IPS-20b (cell line): ENCODE measurements around the gene FARS2.

ENCODE experiments used
- H3K27ac ChIP-seq: one replicate; pipeline ENCODE4 v1.5.1; 2013; ENCODE audit warnings: low read length
- H3K27me3 ChIP-seq: 2 replicates; pipeline ENCODE4 v1.6.1; 2013; ENCODE audit warnings: mild to moderate bottlenecking, low read length, inconsistent platforms; ENCODE audit not compliant: insufficient read depth
- H3K36me3 ChIP-seq: 2 replicates; pipeline ENCODE4 v1.6.1; 2013; ENCODE audit warnings: low read depth, mild to moderate bottlenecking, inconsistent platforms, low read length, moderate library complexity; ENCODE audit not compliant: insufficient read depth
- H3K4me1 ChIP-seq: 2 replicates; pipeline ENCODE4 v1.6.1; 2013; ENCODE audit warnings: mild to moderate bottlenecking, control low read depth, inconsistent platforms, low read length, moderate library complexity; ENCODE audit not compliant: insufficient read depth
- H3K4me3 ChIP-seq: 2 replicates; pipeline ENCODE4 v1.5.1; 2013; ENCODE audit warnings: mild to moderate bottlenecking, low read length, inconsistent platforms
- H3K9ac ChIP-seq: 2 replicates; pipeline ENCODE4 v1.6.1; 2013; ENCODE audit warnings: low read depth, mild to moderate bottlenecking, inconsistent platforms, low read length, moderate library complexity
- H3K9me3 ChIP-seq: 2 replicates; pipeline ENCODE4 v1.6.1; 2013; ENCODE audit warnings: mild to moderate bottlenecking, low read depth, low read length, inconsistent platforms; ENCODE audit not compliant: insufficient read depth

FARS2 gene

GRCh38 chr6:5481033-5481432, 219.7 kb downstream of the FARS2 start:
- no peaks in the 10 kb centered on the region for H3K27me3 ChIP-seq
- H3K4me3 ChIP-seq, result no peak overlapping the region
- 0 out of 2 replicates have a peak, but pooled peaks cover 5% of the 10 kb centered on the region for H3K4me1 ChIP-seq
- no peak overlapping the region for H3K9ac ChIP-seq
- H3K27ac ChIP-seq, result no peak overlapping the region
- no peaks in the 10 kb centered on the region for H3K9me3 ChIP-seq
- no peaks in the 10 kb centered on the region for H3K36me3 ChIP-seq

GRCh38 chr6:5481750-5482149, 220.4 kb downstream of the FARS2 start:
- Histone ChIP-seq H3K36me3 (no peaks in the 10 kb centered on the region), H3K27ac (no peak overlapping the region), H3K9ac (no peak overlapping the region), H3K9me3 (no peaks in the 10 kb centered on the region), H3K4me3 (no peak overlapping the region), H3K4me1 (0 out of 2 replicates have a peak, but pooled peaks cover 5% of the 10 kb centered on the region), H3K27me3 (no peaks in the 10 kb centered on the region)

GRCh38 chr6:5482619-5483018, 221.3 kb downstream of the FARS2 start:
- Histone ChIP-seq H3K27ac (no peak overlapping the region), H3K4me3 (no peak overlapping the region), H3K4me1 (0 out of 2 replicates have a peak, but pooled peaks cover 5% of the 10 kb centered on the region), H3K9me3 (no peaks in the 10 kb centered on the region), H3K36me3 (no peaks in the 10 kb centered on the region), H3K9ac (no peak overlapping the region), H3K27me3 (no peaks in the 10 kb centered on the region)

GRCh38 chr6:5484692-5485091, 223.4 kb downstream of the FARS2 start:
- Histone ChIP-seq H3K9ac (no peak overlapping the region), H3K9me3 (no peaks in the 10 kb centered on the region), H3K4me3 (no peak overlapping the region), H3K27me3 (no peaks in the 10 kb centered on the region), H3K36me3 (no peaks in the 10 kb centered on the region), H3K4me1 (0 out of 2 replicates have a peak, but pooled peaks cover 5% of the 10 kb centered on the region), H3K27ac (no peak overlapping the region)

- H3K4me3 ChIP-seq, result no peak overlapping the region
- no peaks in the 10 kb centered on the region for H3K36me3 ChIP-seq
- H3K27me3 ChIP-seq, result no peaks in the 10 kb centered on the region
- H3K27ac ChIP-seq, result no peak overlapping the region
- no peaks in the 10 kb centered on the region for H3K4me1 ChIP-seq
- H3K9me3 ChIP-seq, result no peaks in the 10 kb centered on the region
- H3K9ac ChIP-seq, result no peak overlapping the region
Observed at GRCh38 chr6:5486214-5486613, 224.9 kb downstream of the FARS2 start.

- Histone ChIP-seq H3K4me3 (no peak overlapping the region), H3K36me3 (no peaks in the 10 kb centered on the region), H3K9me3 (no peaks in the 10 kb centered on the region), H3K9ac (no peak overlapping the region), H3K4me1 (no peaks in the 10 kb centered on the region), H3K27ac (no peak overlapping the region), H3K27me3 (no peaks in the 10 kb centered on the region)
Observed at GRCh38 chr6:5490501-5491069, 229.3 kb downstream of the FARS2 start.

GRCh38 chr6:5492356-5492755, 231.0 kb downstream of the FARS2 start:
- no peaks in the 10 kb centered on the region for H3K4me1 ChIP-seq
- H3K27me3 ChIP-seq, result no peaks in the 10 kb centered on the region
- H3K9ac ChIP-seq, result no peak overlapping the region
- no peaks in the 10 kb centered on the region for H3K9me3 ChIP-seq
- no peak overlapping the region for H3K27ac ChIP-seq
- H3K4me3 ChIP-seq, result no peak overlapping the region
- no peaks in the 10 kb centered on the region for H3K36me3 ChIP-seq

GRCh38 chr6:5493806-5494205, 232.5 kb downstream of the FARS2 start:
- Histone ChIP-seq H3K27me3 (no peaks in the 10 kb centered on the region), H3K36me3 (no peaks in the 10 kb centered on the region), H3K9me3 (no peaks in the 10 kb centered on the region), H3K4me1 (no peaks in the 10 kb centered on the region), H3K9ac (no peak overlapping the region), H3K4me3 (no peak overlapping the region), H3K27ac (no peak overlapping the region)

GRCh38 chr6:5497896-5498578, 236.7 kb downstream of the FARS2 start:
- Histone ChIP-seq H3K27ac (no peak overlapping the region), H3K9ac (no peak overlapping the region), H3K4me1 (peaks cover 6% of the 10 kb centered on the region; the same call in 1 of the 2 replicates), H3K9me3 (no peaks in the 10 kb centered on the region), H3K27me3 (no peaks in the 10 kb centered on the region), H3K4me3 (no peak overlapping the region), H3K36me3 (no peaks in the 10 kb centered on the region)

- Histone ChIP-seq H3K9me3 (no peaks in the 10 kb centered on the region), H3K9ac (no peak overlapping the region), H3K4me3 (no peak overlapping the region), H3K27ac (no peak overlapping the region), H3K4me1 (peaks cover 6% of the 10 kb centered on the region; the same call in 1 of the 2 replicates), H3K27me3 (no peaks in the 10 kb centered on the region), H3K36me3 (no peaks in the 10 kb centered on the region)
Observed at GRCh38 chr6:5498579-5498899, 237.2 kb downstream of the FARS2 start.

GRCh38 chr6:5499644-5500306, 238.5 kb downstream of the FARS2 start:
- no peak overlapping the region for H3K9ac ChIP-seq
- H3K27me3 ChIP-seq, result no peaks in the 10 kb centered on the region
- H3K4me1 ChIP-seq, result peaks cover 6% of the 10 kb centered on the region; the same call in 1 of the 2 replicates
- H3K9me3 ChIP-seq, result no peaks in the 10 kb centered on the region
- no peak overlapping the region for H3K4me3 ChIP-seq
- no peak overlapping the region for H3K27ac ChIP-seq
- no peaks in the 10 kb centered on the region for H3K36me3 ChIP-seq

GRCh38 chr6:5501837-5502236, 240.5 kb downstream of the FARS2 start:
- Histone ChIP-seq H3K4me1 (peaks cover 6% of the 10 kb centered on the region; the same call in 1 of the 2 replicates), H3K27me3 (no peaks in the 10 kb centered on the region), H3K9ac (no peak overlapping the region), H3K27ac (no peak overlapping the region), H3K36me3 (no peaks in the 10 kb centered on the region), H3K9me3 (no peaks in the 10 kb centered on the region; the same call in 1 of the 2 replicates), H3K4me3 (no peak overlapping the region)
